Measurements from ENCODE around the gene SPATA31C2.

- TF ChIP-seq CTCF (IDR thresholded peaks at IDR 0.05) (no peak), POLR2A (IDR thresholded peaks at IDR 0.05) (no peak)
These were observed 31.4 kb upstream of the SPATA31C2 start for GRCh38 chr9:88169700-88170099.

All from esophagus squamous epithelium (tissue), 4 donors.